GM12801 (cell line): ENCODE results near the gene PSD4.

Experiments used
- TF ChIP-seq, protein P1 (sequence below): IDR thresholded peaks from one replicate; pipeline ENCODE4 v1.5.1; 2011; ENCODE audit warnings: control low read depth; ENCODE audit not compliant: insufficient read length; ENCODE audit errors: extremely low read depth

The PSD4 gene

DNA sequence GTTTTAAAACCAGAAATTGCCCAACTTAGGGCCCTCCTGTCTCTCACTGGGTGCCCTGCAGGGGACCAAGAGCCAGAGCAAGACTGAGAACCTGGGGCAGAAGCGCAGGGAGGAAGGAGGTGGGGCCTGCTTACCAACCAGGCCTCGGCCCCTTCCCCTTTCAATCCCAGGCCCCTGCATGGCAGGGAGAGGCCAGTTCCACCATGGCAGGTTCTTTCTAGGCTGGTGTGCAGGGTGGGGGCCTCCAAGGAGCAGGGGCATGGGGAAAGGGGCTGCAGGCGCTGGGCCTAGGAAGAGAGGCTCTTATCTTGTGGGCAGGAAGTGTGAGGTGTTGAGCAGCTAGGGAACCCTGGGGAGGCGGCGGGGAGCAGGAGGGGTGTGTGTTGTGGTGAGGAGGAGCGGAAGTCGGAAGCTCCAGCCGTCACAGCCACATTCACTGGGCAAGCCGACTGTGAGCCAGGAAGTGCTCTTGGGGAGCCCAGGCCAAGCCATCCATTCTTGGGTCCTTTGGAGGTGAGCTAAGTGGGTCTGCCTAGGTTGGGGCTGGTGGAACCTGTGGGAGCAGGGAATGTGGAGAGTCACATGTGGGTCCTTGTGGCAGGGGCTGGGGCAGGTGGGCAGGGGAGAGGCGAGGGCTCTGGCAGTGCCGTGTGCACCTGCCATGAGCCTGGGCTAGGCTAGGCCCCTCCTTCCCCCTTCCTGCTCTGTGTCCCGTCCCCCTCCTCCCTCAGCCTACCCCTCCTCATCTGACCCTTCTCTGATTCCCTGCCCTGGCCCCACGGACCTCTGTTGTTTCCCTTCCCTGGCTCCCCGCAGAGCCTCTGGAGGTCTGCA lies at the start of gene PSD4:
TSS of gene PSD4 (plus strand) at position 430 of the 834 bp plus-strand sequence. CDS start 8,486 bp downstream, outside the sequence.
- TF ChIP-seq, protein P1, sequence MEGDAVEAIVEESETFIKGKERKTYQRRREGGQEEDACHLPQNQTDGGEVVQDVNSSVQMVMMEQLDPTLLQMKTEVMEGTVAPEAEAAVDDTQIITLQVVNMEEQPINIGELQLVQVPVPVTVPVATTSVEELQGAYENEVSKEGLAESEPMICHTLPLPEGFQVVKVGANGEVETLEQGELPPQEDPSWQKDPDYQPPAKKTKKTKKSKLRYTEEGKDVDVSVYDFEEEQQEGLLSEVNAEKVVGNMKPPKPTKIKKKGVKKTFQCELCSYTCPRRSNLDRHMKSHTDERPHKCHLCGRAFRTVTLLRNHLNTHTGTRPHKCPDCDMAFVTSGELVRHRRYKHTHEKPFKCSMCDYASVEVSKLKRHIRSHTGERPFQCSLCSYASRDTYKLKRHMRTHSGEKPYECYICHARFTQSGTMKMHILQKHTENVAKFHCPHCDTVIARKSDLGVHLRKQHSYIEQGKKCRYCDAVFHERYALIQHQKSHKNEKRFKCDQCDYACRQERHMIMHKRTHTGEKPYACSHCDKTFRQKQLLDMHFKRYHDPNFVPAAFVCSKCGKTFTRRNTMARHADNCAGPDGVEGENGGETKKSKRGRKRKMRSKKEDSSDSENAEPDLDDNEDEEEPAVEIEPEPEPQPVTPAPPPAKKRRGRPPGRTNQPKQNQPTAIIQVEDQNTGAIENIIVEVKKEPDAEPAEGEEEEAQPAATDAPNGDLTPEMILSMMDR: no peak

DNA sequence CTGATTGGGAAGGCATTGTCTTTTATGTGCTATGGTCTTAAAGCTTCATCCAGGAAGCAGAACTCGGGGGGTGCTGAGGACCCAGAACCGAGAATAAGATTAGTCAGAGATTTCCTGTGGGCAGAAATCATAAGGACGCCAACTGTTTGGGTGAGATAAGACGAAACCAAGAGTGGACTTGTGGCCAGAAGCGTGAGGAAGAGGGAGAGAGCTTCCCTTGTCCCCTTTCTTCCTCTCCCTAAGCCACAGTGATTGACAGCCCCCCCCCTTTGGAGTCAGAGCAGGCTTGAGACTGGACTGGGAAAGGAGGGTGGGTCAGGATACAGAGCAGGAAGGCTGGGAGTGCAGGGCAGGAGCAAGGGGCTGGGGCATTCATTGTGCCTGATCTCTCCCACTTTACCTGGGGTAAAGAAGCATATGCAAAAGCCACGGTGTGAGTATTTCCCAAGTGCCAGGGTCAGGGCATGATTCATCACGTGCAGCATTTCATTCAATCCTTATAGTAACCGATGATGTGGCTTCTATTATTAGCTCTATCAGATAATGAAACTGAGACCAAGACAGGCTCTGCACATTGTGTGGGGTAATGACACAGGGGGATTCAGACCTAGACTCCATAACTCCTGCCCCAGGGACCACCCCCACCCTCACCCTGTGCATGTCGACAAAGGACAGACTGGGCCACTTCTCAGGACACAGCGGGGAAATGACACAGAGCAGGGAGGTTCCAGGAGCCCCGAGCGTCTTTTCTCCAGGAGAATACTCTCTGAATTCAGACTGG lies 49.4 kb upstream of the PSD4 start:
- TF ChIP-seq, protein P1: no peak

DNA sequence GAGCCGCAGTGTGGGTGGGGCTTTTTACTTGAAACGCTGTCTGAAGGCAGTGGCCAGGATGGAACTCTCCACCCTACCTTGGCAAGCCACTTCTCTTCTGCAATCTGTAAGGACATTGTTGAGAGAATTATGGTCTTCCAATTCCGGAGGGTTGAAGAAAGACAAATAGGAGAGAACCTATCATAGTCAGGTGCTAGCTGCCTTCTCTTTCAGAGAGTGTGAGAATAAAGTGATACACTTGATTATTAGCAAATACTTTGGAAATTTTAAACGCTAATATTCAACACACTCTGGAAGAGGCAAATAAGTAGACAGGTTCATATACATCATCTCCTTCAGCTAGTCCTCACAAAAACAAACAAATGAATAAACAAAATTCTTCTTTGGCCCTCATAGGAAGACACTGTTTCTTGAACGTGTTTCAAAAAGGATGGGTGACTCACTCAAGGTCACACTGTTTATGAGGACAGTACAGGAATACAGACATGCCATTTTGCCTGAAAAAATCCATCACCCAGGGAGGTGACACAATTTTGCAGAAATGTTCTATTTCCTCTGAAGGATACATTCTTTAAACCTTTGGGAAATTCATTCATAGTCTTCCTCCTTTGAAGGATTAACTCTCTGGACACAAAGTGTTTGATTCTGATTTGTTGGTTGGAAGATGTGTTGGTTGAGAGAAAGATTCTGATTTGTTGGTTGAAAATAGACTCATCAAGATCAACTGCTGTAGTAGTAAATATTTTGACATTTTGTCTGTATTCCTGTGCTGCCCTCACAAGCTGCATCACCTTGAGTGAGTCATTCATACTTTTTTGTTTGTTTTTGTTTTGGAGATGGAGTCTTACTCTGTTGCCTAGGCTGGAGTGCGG lies 48.6 kb upstream of the PSD4 start:
- TF ChIP-seq, protein P1: no peak

DNA sequence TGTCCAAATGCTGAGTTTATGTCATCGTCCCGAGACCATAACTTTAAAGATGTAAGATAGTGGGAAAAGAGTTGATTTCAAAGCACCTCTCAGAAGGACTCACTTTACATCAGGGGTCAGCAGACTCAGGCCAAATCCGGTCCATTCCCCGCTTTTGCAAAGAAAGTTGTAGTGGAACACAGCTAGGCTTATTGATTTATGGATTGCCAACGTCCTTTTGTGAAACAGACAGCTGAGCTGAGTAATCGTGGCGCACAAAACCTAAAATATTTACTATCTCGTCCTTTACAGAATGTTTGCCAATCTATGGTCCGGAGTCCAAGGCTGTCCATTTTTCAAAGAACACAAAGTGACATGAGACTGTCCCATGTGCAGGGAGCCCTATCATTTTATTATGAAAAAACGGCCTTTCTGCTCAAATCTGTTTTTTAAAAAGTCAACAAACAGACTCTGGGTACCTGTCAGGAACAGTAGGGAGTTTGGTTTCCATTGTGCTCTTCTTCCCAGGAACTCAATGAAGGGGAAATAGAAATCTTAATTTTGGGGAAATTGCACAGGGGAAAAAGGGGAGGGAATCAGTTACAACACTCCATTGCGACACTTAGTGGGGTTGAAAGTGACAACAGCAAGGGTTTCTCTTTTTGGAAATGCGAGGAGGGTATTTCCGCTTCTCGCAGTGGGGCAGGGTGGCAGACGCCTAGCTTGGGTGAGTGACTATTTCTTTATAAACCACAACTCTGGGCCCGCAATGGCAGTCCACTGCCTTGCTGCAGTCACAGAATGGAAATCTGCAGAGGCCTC lies 46.7 kb upstream of the PSD4 start, which contains the start of gene IL1RN:
TSS of gene IL1RN (plus strand) at position 754 of the 801 bp plus-strand sequence. CDS start at position 781, 27 bp downstream.
- TF ChIP-seq, protein P1: no peak

DNA sequence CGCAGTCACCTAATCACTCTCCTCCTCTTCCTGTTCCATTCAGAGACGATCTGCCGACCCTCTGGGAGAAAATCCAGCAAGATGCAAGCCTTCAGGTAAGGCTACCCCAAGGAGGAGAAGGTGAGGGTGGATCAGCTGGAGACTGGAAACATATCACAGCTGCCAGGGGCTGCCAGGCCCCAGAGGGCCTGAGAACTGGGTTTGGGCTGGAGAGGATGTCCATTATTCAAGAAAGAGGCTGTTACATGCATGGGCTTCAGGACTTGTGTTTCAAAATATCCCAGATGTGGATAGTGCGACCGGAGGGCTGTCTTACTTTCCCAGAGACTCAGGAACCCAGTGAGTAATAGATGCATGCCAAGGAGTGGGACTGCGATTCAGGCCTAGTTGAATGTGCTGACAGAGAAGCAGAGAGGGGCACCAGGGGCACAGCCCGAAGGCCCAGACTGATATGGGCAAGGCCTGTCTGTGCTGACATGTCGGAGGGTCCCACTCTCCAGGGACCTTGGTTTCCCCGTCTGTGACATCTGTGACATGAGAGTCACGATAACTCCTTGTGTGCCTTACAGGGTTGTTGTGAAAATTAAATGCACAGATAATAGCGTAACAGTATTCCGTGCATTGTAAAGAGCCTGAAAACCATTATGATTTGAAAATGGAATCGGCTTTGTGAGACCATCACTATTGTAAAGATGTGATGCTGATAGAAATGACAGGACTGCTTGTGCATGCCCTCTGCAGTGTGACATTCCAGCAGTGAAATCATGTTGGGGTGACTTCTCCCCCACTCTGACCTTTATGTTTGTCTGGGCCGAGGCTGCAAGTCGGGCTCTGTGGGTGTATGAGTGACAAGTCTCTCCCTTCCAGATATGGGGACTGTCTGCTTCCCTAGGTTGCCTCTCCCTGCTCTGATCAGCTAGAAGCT lies 45.9 kb upstream of the PSD4 start:
- TF ChIP-seq, protein P1: no peak

DNA sequence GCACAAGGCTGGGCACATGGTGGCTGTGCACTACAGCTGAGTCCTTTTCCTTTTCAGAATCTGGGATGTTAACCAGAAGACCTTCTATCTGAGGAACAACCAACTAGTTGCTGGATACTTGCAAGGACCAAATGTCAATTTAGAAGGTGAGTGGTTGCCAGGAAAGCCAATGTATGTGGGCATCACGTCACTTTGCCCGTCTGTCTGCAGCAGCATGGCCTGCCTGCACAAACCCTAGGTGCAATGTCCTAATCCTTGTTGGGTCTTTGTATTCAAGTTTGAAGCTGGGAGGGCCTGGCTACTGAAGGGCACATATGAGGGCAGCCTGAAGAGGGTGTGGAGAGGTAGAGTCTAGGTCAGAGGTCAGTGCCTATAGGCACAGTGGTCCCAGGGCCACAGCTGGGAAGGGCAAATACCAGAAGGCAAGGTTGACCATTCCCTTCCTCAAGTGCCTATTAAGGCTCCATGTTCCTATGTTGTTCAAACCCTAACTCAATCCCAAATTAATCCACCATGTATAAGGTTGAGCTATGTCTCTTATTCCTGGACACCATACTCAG lies 44.2 kb upstream of the PSD4 start:
- TF ChIP-seq, protein P1: no peak
